NCI-H748 (cell line): Measurements from ENCODE around the gene KIAA1671.

Experiments used
- DNase-seq: peaks from one replicate; lab custom pipeline; 2025; ENCODE audit not compliant: unreplicated experiment; lab: John Stamatoyannopoulos, UW

Gene KIAA1671

GRCh38 chr22:24950272-24950902 is 2.1 kb upstream of the KIAA1671 start:
- DNase-seq: peak; percentile 56

GRCh38 chr22:24952837-24953383 is 394 bp downstream of the KIAA1671 start:
- peak; percentile 70 for DNase-seq

DNA sequence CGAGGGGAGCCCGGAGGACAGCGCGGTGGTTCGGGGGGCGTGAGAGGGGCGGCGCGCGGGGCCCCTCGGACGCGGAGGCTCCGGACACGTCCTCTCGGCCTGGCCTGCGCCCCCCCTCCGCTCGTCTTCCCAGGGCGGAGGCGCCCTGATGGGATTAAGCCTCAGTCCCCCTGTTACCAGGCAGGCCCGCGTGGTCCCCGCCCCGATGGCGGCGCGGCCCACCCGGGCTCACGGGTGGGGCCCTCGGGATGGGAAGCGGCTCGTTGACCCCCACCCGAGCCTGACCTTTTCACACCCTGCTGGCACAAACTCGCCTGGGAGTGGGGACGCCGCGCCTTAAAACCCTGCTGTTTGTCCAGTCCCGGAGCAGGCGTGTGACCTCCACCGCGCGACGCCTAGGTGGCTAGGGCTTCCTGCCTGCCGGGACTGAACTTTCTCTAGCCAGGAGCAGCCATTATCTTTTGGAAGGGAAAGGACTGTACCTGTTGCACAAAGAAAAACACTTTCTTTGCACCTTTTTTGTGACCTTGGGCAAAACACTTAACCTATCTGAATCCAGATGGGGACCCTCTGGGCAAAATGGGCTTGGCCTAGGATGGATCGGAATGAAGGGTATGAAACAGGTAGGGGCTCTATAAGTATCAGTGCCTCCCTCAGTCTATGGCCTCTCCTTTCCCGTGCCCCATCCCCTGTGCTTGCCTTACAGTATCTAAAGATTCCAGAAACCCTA is 1.0 kb downstream of the KIAA1671 start:
- peak; percentile 50 for DNase-seq

- DNase-seq: no peak
These were observed 1.6 kb downstream of the KIAA1671 start for GRCh38 chr22:24954114-24954463.

DNA sequence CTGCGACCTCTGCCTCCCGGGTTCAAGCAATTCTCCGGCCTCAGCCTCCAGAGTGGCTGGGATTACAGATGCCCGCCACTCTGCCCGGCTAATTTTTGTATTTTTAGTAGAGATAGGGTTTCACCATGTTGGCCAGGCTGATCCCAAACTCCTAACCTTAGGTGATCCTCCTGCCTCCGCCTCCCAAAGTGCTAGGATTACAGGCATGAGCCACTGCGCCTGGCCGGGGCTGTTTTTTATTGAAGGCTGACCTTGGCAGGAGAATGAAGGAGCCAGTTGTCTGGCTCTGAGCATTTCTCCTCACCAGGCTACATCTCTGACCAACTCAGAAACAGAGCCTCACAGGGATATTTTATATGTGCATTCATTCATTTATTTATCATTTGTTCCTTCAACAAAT is 2.3 kb downstream of the KIAA1671 start:
- no peak for DNase-seq

DNA sequence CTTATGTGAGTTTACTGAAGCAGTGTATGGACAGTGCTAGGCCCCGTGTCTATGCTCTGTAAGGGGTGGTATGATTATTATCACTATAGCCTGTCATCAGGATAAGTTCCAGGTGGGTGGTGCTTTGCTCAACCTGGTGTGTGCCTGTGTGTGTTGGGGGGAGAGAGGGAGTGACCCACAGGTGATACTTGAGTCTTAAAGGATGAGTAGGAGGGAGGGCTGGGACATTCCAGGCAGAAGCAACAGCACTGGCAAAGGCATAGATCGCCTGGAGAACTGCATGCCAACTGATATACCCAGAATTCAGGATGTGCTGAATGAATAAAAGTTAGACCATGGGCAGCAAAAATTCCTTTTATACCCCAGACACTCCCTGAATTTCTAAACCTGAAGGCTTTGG is 4.5 kb downstream of the KIAA1671 start:
- no peak for DNase-seq

DNA sequence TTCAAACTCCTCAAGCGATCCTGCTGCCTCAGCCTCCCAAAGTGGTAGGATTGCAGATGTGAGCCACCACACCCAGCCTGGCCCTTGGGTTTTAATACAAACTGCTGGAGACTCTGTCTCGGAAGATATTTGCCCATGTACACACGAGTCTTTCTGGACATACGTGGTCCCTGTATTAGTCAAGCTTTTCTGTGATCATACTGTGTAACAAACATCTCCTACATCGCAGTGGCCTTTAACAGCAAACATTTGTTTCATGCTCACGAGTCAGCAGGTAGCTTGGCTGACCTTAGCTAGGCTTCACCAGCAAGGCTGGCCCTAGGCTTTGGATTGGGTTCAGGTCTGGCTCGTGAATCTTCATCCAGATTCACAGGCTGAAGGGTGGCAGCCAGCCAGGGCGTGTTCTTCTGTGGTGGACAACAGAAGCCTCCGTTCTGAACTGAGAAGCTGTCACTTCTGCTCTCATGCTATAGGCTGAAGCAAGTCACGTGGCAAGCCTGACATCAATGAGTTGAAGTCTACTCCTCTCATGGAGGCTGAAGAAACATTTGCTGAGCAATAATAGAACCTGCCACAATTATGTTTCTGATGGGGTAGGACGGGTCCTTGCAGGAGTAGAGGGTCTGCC is 8.8 kb downstream of the KIAA1671 start:
- no peak for DNase-seq

DNA sequence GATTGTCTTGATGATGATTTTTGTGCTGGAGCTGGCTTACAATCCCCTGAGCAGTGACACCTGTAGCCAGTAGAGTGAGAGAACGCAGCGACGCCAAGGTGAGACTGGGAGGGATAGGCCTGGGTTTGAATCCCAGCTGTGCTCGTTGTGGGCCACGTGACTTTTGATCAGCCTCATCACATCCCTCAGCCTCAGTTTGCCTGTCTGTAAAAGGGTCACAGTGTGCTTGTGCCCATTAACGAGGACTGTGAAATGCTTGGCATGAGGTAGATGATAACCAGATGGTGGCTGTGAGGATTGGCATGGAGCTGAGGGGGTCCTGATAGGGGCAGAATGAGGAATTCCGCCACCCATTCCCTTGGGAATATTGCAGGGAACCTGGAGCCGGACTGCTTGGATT is 9.6 kb downstream of the KIAA1671 start:
- DNase-seq: no peak

DNA sequence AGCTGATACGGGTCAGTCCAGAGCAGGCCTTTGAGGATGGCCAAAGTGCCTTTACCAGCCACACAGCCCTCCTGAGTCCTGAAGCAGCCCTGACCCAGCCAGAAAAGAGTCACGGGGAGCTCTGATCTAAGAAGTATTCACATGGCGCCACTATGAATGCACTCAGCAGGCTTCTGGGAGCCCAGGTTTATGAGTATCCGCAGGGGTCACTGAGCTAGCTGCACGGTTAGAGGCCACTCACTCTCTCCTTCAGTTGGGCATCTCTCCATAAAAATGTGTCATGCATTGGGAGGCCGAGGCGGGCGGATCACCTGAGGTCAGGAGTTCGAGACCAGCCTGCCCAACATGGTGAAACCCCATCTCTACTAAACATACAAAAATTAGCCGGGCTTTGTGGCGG is 10.3 kb downstream of the KIAA1671 start:
- DNase-seq: no peak

- DNase-seq: no peak
These were observed 11.9 kb downstream of the KIAA1671 start for GRCh38 chr22:24964441-24964840.

GRCh38 chr22:24965822-24966626 is 13.5 kb downstream of the KIAA1671 start:
- no peak for DNase-seq

GRCh38 chr22:24968066-24968561 is 15.6 kb downstream of the KIAA1671 start:
- DNase-seq: no peak

- DNase-seq: no peak
These were observed 17.2 kb downstream of the KIAA1671 start for GRCh38 chr22:24969560-24970301.

- DNase-seq: no peak
These were observed 19.9 kb downstream of the KIAA1671 start for GRCh38 chr22:24972369-24972768.

- no peak for DNase-seq
These were observed 21.4 kb downstream of the KIAA1671 start for GRCh38 chr22:24973872-24974271.

DNA sequence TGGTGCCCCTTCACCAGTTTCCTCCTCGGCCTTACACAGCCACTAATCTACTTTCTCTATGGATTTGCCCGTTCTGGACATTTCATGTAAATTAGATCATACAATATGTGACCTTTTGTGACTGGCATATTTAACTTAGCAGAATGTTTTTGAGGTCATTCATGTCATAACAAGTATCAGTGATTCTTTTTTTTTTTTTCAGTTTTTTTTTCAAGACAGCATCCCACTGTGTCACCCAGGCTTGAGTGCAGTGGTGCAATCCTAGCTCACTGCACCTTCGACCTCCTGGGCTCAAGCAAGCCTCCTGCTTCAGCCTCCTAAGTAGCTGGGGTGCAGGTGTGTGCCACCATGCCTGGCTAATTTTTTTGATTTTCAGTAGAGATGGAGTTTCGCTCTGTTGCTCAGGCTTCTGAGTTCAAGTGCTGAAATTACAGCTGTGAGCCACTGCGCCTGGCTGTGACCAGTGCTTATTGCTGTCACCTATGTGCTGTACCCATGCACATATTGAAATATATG is 22.7 kb downstream of the KIAA1671 start:
- DNase-seq: no peak

DNA sequence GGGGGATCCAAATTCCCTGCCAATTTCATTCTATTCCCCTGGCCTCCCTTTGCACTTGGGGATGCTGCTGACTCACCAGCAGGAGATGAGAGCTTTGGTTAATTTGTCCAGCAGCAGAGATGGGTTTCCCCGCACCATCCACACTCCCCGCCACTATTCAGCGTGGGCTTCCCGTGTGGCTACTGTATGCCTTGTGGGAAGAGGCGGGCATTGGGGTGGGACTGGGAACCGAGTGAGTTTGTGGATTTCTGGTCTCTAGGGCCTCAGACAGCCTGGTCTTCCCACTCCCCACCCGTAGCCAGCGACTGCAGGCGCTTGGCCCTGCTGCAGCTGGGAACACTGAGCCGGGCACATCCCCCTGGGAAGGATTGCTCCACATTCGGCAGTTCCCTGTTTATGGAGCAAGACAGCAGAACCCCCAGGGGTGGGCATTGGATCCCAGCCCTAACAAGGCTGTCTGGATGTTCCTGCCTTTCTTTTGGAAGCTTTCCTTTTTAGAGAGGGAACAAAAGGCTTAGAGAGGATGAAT is 23.4 kb downstream of the KIAA1671 start:
- no peak for DNase-seq

GRCh38 chr22:24976442-24977218 is 24.1 kb downstream of the KIAA1671 start:
- no peak for DNase-seq
